ENCODE data around the gene DALRD3. TPM values are rescaled to one million over a fixed set of nuclear protein-coding genes. Genes with fewer than 3 reads are reported as not detected.
"Not testable (repeated sequence)": the region's sequence is repeated elsewhere in the genome, so short reads cannot be mapped to it uniquely, and the experiment has no call there.

DALRD3 gene
- total RNA-seq, 1 donor from 2014 or later, result 36.7 TPM

- DNase-seq, result no peak
- ChIA-PET CTCF (interaction anchor here (0.9 to 7.5 kb wide), 3 partner anchors 9 to 81 kb away, joined by 3 to 57 read pairs (median 4); partner anchors contain the start of genes NDUFAF3, P4HTM and QRICH1), POLR2A (interaction anchor here (0.6 to 9.9 kb wide), 7 partner anchors 8 to 80 kb away, joined by 3 to 372 read pairs (median 5); partner anchors contain the start of genes DALRD3, IMPDH2, NDUFAF3 and QRICH1)
- no peak for ATAC-seq (ENCODE audit: low read depth)
- peaks cover 22% of the 10 kb centered on the region for H3K4me1 Mint-ChIP-seq
- peaks cover 52% of the 10 kb centered on the region for H3K36me3 Mint-ChIP-seq (ENCODE audit: low read depth)
- no peaks in the 10 kb centered on the region for H3K27me3 Mint-ChIP-seq
- no peak overlapping the region for H3K27ac Mint-ChIP-seq
- TF ChIP-seq CTCF (IDR thresholded peaks at IDR 0.05), result no peak
- no peaks in the 10 kb centered on the region for H3K9me3 Mint-ChIP-seq
- intact Hi-C loops (cut with micrococcal nuclease), result no loop called here
- H3K4me3 Mint-ChIP-seq, result no peak overlapping the region
Observed at GRCh38 chr3:49013113-49013737, 5.2 kb downstream of the DALRD3 start.

- intact Hi-C loops (cut with micrococcal nuclease), result no loop called here
- Mint-ChIP-seq H3K27me3 (no peaks in the 10 kb centered on the region), H3K9me3 (no peaks in the 10 kb centered on the region), H3K36me3 (ENCODE audit: low read depth) (peaks cover 54% of the 10 kb centered on the region), H3K4me1 (peaks cover 24% of the 10 kb centered on the region), H3K27ac (no peak overlapping the region), H3K4me3 (no peak overlapping the region)
- ChIA-PET POLR2A (interaction anchor here (0.9 to 9.9 kb wide), 3 partner anchors 10 to 25 kb away, joined by 3 to 372 read pairs (median 5); partner anchors contain the start of genes DALRD3, IMPDH2 and NDUFAF3), CTCF (interaction anchor here (0.9 to 7.5 kb wide), 4 partner anchors 9 to 81 kb away, joined by 3 to 57 read pairs (median 4); partner anchors contain the start of genes NDUFAF3, P4HTM and QRICH1)
- ATAC-seq (ENCODE audit: low read depth), result no peak
- TF ChIP-seq CTCF (IDR thresholded peaks at IDR 0.05), result no peak
- no peak for DNase-seq
Observed at GRCh38 chr3:49012441-49013017, 5.9 kb downstream of the DALRD3 start.

DNA sequence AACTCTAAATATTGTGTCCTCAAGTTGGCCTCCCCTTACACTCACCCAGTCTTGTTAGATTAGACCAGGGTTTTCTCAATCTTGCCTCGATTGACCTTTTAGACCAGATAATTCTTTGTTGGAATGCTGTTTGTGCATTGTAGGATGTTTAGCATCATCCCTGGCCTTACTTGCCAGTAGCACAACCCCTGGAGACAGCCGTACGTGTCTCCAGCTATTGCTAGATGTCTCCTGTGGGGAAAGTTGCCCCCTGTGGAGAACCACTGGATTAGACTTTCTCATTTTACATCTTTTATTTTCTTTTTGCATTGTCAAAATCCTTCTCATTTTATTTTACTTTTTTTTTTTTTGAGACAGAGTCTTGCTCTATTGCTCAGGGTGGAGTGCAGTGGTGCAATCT lies 9.0 kb downstream of the DALRD3 start:
- no peak for TF ChIP-seq CTCF (IDR thresholded peaks at IDR 0.05)
- peak overlapping the region; percentile 67 for H3K27ac Mint-ChIP-seq
- H3K9me3 Mint-ChIP-seq, result no peaks in the 10 kb centered on the region
- ATAC-seq (ENCODE audit: low read depth), result no peak
- ChIA-PET CTCF (interaction anchor here (1.4 kb wide), 1 partner anchor 22 kb away, joined by 7 read pairs; no protein-coding TSS in a partner anchor), POLR2A (interaction anchor here (9.9 kb wide), 1 partner anchor 13 kb away, joined by 372 read pairs; the partner anchor contains the start of genes DALRD3, IMPDH2 and NDUFAF3)
- no peak for DNase-seq
- H3K36me3 Mint-ChIP-seq (ENCODE audit: low read depth), result peaks cover 42% of the 10 kb centered on the region
- intact Hi-C loops (cut with micrococcal nuclease), result loop anchor here (5.0 kb wide), 3 partner anchors 333 to 663 kb away; partner anchors contain the start of genes APEH, PFKFB4 and USP4
- H3K4me3 Mint-ChIP-seq, result no peak overlapping the region
- peaks cover 25% of the 10 kb centered on the region for H3K4me1 Mint-ChIP-seq
- H3K27me3 Mint-ChIP-seq, result no peaks in the 10 kb centered on the region

DNA sequence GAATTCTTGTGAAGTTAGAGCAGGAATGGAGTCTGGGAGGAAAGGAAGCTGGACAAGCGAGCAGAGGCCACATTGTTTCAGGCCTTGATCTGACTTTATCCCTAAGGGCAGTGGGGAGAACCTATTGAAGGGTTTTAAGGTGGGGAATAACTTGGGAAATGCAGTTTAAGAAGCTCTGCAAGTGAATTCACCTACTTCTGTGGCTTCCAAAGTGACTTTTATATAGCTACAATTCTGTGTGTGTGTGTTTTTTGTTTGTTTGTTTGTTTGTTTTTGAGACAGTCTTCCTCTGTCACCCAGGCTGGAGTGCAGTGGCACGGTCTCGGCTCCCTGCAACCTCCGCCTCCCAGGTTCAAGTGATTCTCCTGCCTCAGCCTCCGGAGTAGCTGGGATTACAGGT lies 9.8 kb downstream of the DALRD3 start:
- not testable (repeated sequence) for H3K9me3 Mint-ChIP-seq; H3K27me3 Mint-ChIP-seq; DNase-seq; ATAC-seq (ENCODE audit: low read depth)
- H3K4me1 Mint-ChIP-seq, result peaks cover 21% of the 10 kb centered on the region
- intact Hi-C loops (cut with micrococcal nuclease), result loop anchor here (5.0 kb wide), 3 partner anchors 334 to 664 kb away; partner anchors contain the start of genes APEH, PFKFB4 and USP4
- peaks cover 35% of the 10 kb centered on the region for H3K36me3 Mint-ChIP-seq (ENCODE audit: low read depth)
- peak overlapping the region; percentile 99 for H3K27ac Mint-ChIP-seq
- H3K4me3 Mint-ChIP-seq, result peak overlapping the region; percentile 100
- POLR2A ChIA-PET, result interaction anchor here (0.6 to 9.9 kb wide), 3 partner anchors 14 to 420 kb away, joined by 5 to 372 read pairs (median 39); partner anchors contain the start of genes DALRD3, IMPDH2, NDUFAF3 and NICN1
- CTCF ChIA-PET, result interaction anchor here (1.4 to 2.5 kb wide), 4 partner anchors 19 to 86 kb away, joined by 4 to 11 read pairs (median 8); partner anchors contain the start of genes IMPDH2, P4HTM and QRICH1

- POLR2A ChIA-PET, result interaction anchor here (0.6 to 9.9 kb wide), 15 partner anchors 14 to 462 kb away, joined by 3 to 372 read pairs (median 6); partner anchors contain the start of genes ARIH2, DAG1, DALRD3 and IMPDH2
Observed at GRCh38 chr3:49007771-49008528, 10.4 kb downstream of the DALRD3 start.

More at GRCh38 chr3:49007771-49008528, 10.4 kb downstream of the DALRD3 start:
- DNase-seq (peak; percentile 85), ATAC-seq (ENCODE audit: low read depth) (peak; percentile 67)
- no peak for TF ChIP-seq CTCF (IDR thresholded peaks at IDR 0.05)
- Mint-ChIP-seq H3K27ac (peak overlapping the region; percentile 99), H3K36me3 (ENCODE audit: low read depth) (peaks cover 29% of the 10 kb centered on the region), H3K4me1 (peaks cover 21% of the 10 kb centered on the region), H3K4me3 (peak overlapping the region; percentile 100), H3K27me3 (no peaks in the 10 kb centered on the region), H3K9me3 (no peaks in the 10 kb centered on the region)
- CTCF ChIA-PET, result interaction anchor here (1.4 to 2.5 kb wide), 10 partner anchors 9 to 86 kb away, joined by 3 to 30 read pairs (median 8); partner anchors contain the start of genes IMPDH2, NDUFAF3, P4HTM and QRICH1
- intact Hi-C loops (cut with micrococcal nuclease), result loop anchor here (1.0 to 5.0 kb wide), 9 partner anchors 13 to 664 kb away; partner anchors contain the start of genes APEH, IMPDH2, IP6K2 and P4HTM

All from activated B cell treated with CpG ODN at 0.5 μM for 24 hours (primary cell).